Fibroblast of villous mesenchyme (primary cell): ENCODE data around the gene ZNF516. TPM values are rescaled to one million over a fixed set of nuclear protein-coding genes. Genes with fewer than 3 reads are reported as not detected.

Experiments used
- DNase-seq: peaks from one replicate; pipeline ENCODE4 v3.0.0-alpha.2; 2010; ENCODE audit warnings: low read depth
- H3K4me3 ChIP-seq: 2 replicates; pipeline ENCODE4 v1.5.1; 2011; ENCODE audit warnings: low read depth, mild to moderate bottlenecking, low read length
- CTCF ChIP-seq: IDR thresholded peaks from 2 replicates; pipeline ENCODE4 v1.5.1; 2012; ENCODE audit warnings: low read depth, mild to moderate bottlenecking, low read length; ENCODE audit not compliant: insufficient read depth
- total RNA-seq: library from RNA; depleted of rRNA; stranded (reverse); fragments of >200 nt; gene quantifications from 2 replicates; pipeline ENCODE4 v1.2.3, GENCODE V29; 2012

The ZNF516 gene
- total RNA-seq, 1 donor = 53.1 TPM

GRCh38 chr18:76491473-76491775, 3.6 kb downstream of the ZNF516 start:
- peak; percentile 76 for DNase-seq
- H3K4me3 ChIP-seq = peak overlapping the region; percentile 77
- TF ChIP-seq CTCF = no peak

- TF ChIP-seq CTCF = no peak
- no peak for DNase-seq
- peak overlapping the region; percentile 77 for H3K4me3 ChIP-seq
Measured at GRCh38 chr18:76490670-76491472, 4.2 kb downstream of the ZNF516 start.

GRCh38 chr18:76490033-76490432, 5.0 kb downstream of the ZNF516 start:
- no peak for TF ChIP-seq CTCF
- peak overlapping the region; percentile 77 for H3K4me3 ChIP-seq
- DNase-seq = no peak

- DNase-seq = no peak
- H3K4me3 ChIP-seq = peak overlapping the region; percentile 17
Measured at GRCh38 chr18:76489081-76489480, 6.0 kb downstream of the ZNF516 start.

GRCh38 chr18:76488190-76488589, 6.9 kb downstream of the ZNF516 start:
- peak; percentile 67 for DNase-seq
- no peak for TF ChIP-seq CTCF
- H3K4me3 ChIP-seq = peak overlapping the region; percentile 14

More at GRCh38 chr18:76489081-76489480, 6.0 kb downstream of the ZNF516 start:
- no peak for TF ChIP-seq CTCF

- no peak for DNase-seq
- TF ChIP-seq CTCF = no peak
- peak overlapping the region; percentile 14 for H3K4me3 ChIP-seq
Measured at GRCh38 chr18:76487782-76488181, 7.3 kb downstream of the ZNF516 start.

GRCh38 chr18:76487070-76487469, 8.0 kb downstream of the ZNF516 start:
- no peak overlapping the region for H3K4me3 ChIP-seq
- peak; percentile 77 for DNase-seq
- no peak for TF ChIP-seq CTCF
